Fibroblast of mammary gland (primary cell): ENCODE data around the gene ATP13A3.

Source experiments
- DNase-seq: peaks from one replicate; pipeline ENCODE4 v3.0.0-alpha.2; 2010; ENCODE audit warnings: low read depth
- H3K4me3 ChIP-seq: 2 replicates; pipeline ENCODE4 v1.5.1; 2011; ENCODE audit warnings: low read depth, mild to moderate bottlenecking, low read length, moderate library complexity; ENCODE audit not compliant: control insufficient read depth
- TF ChIP-seq, protein P1 (sequence below): conservative IDR thresholded peaks from 2 replicates; pipeline ENCODE4 v1.5.1; 2011; ENCODE audit warnings: low read depth, low read length, inconsistent platforms; ENCODE audit not compliant: control insufficient read depth, insufficient read depth

Gene ATP13A3

DNA sequence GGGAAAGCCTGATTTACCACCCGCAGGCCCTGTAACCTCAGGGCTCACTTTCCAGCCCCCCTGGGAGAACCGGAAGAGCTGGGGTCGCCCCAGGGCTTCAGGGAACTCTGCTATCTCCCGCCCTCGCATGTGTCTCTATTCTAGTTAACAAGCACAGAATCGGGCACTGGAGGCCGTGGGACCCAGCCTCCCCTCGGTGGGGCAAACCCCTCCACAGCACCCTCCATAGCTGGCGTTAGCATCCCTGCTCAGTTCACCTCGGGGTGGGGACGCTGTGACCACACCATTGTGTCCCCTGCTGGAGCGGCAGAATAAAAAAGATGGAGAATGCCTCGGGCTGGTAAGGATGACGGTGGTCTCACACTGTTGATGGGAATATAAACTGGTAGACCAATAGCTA is 113.8 kb downstream of the ATP13A3 start:
- no peak overlapping the region for H3K4me3 ChIP-seq
- DNase-seq, result no peak
- TF ChIP-seq, protein P1, sequence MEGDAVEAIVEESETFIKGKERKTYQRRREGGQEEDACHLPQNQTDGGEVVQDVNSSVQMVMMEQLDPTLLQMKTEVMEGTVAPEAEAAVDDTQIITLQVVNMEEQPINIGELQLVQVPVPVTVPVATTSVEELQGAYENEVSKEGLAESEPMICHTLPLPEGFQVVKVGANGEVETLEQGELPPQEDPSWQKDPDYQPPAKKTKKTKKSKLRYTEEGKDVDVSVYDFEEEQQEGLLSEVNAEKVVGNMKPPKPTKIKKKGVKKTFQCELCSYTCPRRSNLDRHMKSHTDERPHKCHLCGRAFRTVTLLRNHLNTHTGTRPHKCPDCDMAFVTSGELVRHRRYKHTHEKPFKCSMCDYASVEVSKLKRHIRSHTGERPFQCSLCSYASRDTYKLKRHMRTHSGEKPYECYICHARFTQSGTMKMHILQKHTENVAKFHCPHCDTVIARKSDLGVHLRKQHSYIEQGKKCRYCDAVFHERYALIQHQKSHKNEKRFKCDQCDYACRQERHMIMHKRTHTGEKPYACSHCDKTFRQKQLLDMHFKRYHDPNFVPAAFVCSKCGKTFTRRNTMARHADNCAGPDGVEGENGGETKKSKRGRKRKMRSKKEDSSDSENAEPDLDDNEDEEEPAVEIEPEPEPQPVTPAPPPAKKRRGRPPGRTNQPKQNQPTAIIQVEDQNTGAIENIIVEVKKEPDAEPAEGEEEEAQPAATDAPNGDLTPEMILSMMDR, result no peak

DNA sequence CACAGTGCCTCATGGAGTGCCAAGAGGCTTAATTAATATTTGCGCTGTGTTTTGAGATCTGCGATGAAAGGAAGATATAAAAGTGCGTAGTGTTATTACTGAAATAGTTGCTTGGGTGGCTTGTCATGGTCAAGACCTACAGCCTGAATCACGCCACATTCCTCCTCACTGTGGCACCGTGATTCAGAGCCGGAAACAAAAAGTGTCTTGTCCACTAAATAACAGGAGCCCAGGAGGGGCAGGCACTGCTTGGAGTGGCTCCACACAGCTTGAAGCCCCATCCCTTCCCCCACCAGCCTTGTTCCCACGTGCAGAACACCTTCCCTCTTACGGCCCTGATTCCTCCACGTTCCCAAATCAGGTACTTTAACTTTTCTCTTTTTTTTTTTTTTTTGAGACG is 116.0 kb downstream of the ATP13A3 start:
- TF ChIP-seq, protein P1, result no peak
- no peak overlapping the region for H3K4me3 ChIP-seq
- no peak for DNase-seq

DNA sequence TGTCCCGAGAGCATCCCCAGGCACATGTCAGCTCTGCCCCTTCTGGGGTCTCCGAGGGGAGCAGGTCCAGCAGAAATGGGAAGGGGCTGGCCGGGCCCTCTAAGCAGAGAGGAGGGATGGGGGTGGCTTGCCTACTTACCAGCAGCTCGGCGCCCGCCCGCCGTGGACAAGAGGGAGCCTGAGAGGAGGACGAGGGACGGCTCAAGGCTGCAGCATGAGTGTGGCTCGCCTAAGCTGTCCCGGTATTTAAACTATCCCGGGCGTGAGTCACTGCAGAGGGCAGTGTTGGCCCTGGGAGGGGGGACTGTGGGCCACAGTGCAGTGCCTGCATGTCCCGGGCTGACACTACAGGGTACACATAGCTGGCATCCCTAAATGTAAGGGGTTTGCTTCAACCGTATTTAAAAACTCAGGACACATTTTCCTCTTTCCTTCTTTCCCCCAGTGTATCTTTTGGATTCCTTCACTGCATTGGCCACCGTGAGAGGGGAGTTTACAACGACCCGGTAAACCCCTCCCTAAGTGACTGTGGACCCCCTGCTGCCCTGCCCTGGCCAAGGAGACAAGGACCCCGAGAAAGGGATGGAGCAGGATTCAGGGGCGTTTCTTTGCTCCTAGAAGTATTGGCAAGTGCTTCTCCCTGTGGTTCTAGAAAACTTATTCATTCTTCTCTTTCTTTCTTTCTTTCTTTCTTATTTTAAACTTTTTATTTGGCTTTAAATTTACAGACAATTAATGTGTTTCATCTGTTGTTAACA is 117.1 kb downstream of the ATP13A3 start, which contains the start of gene LRRC15:
Gene LRRC15, minus strand, starts transcription at position 222 of the 758 bp plus-strand sequence. CDS start 8,700 bp downstream, outside the sequence.
- H3K4me3 ChIP-seq, result no peak within 1 kb of the TSS
- TF ChIP-seq, protein P1, result no peak
- peak; percentile 39 for DNase-seq

DNA sequence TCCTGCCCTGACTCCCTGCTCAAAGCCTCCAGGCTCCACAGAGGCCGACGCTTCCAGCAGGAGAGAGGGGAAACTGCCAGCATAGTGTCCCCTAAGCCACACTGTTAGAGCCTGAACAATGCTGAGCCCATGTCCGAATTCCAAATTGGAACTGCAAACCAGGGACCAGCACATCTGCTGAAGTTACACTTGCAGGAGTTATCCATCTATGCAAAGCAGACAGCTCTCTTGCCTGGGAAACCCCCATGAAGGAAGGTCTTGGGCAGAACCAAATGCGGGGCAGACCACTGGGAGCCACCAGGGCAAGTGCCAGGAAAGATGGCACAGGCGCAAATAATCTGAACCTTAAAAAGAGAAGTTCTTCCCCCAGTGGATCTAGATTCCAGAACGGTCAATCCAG is 117.9 kb downstream of the ATP13A3 start:
- DNase-seq, result no peak
- TF ChIP-seq, protein P1, result no peak
- H3K4me3 ChIP-seq, result no peak overlapping the region

DNA sequence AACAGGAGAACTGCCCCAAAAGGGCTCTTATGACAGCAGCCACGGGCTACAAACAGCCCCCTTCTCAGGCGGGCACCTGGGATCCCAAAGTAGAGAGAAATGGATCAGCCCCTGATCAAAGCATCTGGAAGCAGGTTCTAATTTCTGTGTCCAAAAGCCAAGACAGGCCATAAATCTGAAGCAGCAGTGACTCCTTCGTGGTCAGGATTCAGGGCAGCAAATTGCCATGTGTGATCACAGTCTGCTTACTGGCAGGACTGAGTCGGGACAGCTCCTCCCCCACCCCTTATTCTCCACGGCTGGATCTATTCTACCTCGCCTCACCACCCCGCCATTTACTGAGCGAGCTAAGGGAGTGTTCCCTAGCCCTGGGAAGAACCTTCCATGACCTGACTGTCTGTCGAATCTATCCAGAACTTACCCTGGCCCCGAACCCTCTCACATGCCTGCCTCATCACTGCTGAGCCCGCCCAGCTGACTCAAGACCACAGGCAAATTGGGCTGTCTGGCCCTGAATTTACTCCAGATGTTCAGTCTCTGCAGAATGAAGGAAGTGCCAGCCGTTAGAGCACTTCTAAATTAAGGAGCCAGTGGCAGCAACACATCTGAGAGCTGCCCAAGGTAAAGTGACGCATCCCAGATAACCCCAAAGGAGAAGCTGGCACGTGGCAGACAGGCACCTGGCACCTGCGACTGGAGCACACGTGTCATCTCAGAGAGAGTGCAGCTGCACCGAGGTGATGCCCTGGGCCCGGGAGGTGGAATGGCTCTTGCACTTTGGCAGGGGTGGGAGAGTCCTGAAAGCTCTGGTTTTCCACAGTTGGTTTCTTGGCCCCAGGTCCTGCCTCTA is 118.6 kb downstream of the ATP13A3 start:
- H3K4me3 ChIP-seq, result no peak overlapping the region
- peak; percentile 78 for DNase-seq
- TF ChIP-seq, protein P1, result no peak

DNA sequence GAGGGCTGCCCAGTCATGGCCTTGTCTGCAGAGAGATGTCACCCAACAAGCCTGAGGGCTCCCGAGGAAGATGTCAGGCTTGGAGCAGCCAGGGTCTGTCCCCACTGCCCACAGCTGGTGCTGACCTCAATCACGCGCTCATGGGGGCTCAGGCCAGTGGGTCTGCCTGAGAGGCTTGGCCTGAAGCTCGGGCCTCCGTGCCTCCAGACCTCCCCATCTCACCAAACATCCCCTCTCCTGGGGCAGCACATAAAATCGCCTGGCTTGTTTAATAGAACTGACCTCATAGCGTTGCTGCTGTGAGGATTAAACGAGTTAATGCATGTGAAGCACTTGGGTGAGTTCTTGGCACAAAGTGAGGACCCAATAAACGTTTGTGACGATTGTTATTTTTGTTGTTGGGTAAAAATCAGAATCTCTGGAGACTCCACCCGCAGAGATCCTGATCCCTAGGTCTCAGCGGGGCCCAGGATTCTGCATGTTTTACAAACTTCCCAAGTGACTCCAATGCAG is 120.8 kb downstream of the ATP13A3 start:
- TF ChIP-seq, protein P1, result no peak
- DNase-seq, result no peak
- no peak overlapping the region for H3K4me3 ChIP-seq
